Ovary (tissue), 3 donors: ENCODE data around the gene IGSF11.

ENCODE experiments used
- CTCF ChIP-seq, 3 donors: fragments of 450-650 bp in 2 of 3; fragments of 200-600 bp in 1 of 3; IDR thresholded peaks; one replicate each; pipeline versions ENCODE4 v1.5.1 to v1.8.0; 2016 to 2022; ENCODE audit warnings: antibody characterized with exemption in 3 of 3, mild to moderate bottlenecking in 1 of 3
- POLR2A ChIP-seq: fragments of 450-650 bp; IDR thresholded peaks from one replicate; pipeline ENCODE4 v1.6.1; 2017; ENCODE audit warnings: antibody characterized with exemption, mild to moderate bottlenecking, moderate library complexity
- donor health status: DM: no; HTN: no; CAD: no.

- TF ChIP-seq POLR2A (no peak), CTCF (IDR thresholded peaks at IDR 0.05) (no peak)
Measured at GRCh38 chr3:119015942-119016341, 18.7 kb downstream of the IGSF11 start.
